HG02759 (cell line): ENCODE measurements around the gene SMOC1.

Experiments used
- ATAC-seq: cut with Tn5 transposase; IDR thresholded peaks from one replicate; pipeline ENCODE4 v1.9.1; 2021; ENCODE audit warnings: mild to moderate bottlenecking, moderate library complexity; ENCODE audit not compliant: unreplicated experiment

The SMOC1 gene

GRCh38 chr14:69973846-69974245 is 94.6 kb downstream of the SMOC1 start:
- ATAC-seq, result no peak

DNA sequence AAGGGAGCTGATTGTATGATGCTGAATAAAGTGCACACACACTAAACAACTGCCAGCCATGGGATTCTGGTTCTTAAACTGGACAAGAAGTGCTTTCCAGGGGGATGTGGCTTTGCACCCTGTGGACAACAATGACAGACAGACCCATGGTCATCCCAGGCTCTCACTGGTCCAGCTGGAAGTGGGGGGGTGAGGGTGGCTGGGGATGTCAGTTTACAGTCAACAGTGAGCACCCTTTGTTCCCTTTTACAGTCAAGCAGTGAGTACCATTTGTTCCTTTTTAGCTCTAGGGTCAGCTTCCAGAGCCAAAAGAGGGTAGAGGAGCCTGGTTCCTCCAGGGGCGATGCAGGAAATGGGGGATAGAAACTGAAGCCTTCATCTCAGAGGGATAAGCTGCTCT is 100.7 kb downstream of the SMOC1 start:
- ATAC-seq, result no peak

DNA sequence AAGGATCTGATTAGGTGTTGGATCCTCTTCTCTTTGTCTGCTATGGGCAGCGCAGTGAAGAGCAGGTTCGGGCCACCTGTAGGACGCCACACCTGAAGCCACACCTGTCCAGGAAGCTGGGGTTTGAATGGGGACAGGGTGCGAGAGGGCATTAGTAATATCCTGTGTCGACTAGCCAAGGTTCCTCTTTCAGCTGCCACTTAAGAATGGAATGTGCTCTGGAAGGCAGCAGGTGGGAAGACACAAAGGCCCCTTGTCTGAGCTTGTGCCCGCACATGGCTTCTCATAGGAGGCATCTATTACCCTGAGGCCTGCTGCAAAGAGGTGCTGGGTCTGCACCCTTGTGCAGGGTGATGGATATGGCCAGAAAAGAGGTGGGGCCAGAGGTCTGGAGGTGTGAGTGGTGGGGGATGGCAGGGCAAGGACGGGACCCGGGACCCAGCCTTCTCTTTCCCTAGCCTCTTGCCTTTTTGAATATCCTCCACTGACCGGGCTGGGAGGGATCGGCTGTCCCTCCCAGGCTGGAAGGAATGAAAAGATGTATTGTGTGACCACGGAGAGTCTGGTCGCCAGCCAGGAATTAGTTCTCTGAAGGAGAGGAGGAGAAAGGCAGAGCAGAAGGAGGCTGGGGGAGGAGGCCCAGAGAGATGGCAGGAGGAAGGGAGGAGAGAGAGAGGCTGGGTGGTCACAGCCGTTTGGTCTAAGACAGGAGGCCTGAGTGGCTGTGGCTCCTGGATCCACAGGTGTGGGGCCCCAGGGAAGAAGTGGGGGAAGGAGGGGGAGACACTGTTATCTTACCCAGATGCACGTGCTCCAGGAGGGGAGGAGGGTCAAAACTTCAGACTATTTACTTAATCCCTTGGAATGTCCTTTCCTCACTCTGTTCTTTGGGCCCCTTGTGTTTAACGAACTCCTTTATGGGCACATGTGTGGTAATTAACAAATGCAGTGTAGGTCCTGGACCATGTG is 101.5 kb downstream of the SMOC1 start:
- ATAC-seq, result no peak

DNA sequence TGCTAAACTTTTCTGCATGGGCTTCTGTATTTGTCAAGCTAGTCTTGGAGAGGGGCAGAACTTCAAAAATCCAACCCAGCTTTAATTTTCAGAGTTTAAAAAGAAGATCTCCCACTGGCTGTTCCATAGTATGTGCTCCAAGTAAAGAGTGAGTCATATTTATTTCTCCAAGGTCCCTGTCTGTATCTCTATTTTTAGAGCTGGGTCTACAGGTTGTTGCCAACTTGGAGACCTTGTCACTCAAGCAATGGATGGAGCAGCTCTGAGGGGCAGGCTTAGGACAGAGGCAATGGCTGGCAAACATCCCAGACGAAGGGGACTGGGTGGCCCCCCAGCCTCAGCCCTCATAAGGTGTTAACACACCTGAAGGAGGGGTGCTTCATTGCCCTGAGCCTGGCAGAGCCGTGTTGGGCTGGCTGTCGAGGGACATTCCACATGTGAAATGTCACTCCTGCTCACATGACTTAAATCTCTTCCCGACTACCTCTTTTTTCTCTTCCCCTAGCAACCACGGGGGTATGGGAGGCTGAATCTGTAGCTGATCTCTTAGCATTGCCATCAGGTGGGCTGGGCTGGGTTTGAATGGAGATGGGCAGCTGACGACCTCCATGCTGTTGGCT is 103.1 kb downstream of the SMOC1 start:
- no peak for ATAC-seq

- no peak for ATAC-seq
These were observed 103.7 kb downstream of the SMOC1 start for GRCh38 chr14:69982886-69983285.

- no peak for ATAC-seq
These were observed 104.1 kb downstream of the SMOC1 start for GRCh38 chr14:69983317-69983716.

GRCh38 chr14:69985463-69985862 is 106.2 kb downstream of the SMOC1 start:
- ATAC-seq, result no peak

DNA sequence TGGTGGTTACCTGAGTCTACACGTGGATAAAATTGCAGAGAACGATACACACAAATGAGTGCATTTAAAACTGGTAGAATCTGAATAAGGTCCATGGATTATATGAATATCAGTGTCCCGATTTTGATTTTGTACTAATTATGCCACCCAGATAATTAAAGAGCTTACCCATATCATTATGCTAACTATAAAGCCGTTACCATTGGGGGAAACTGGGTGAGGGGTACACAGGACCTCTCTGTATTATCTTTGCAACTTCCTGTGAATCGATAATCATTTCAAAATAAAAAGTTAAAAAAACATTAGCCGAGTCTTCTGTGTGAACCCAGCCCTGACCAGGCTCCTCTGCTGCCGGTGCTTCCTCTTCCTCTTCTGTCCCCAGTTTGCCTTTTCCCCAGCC is 107.1 kb downstream of the SMOC1 start:
- ATAC-seq, result no peak

- no peak for ATAC-seq
These were observed 108.3 kb downstream of the SMOC1 start for GRCh38 chr14:69987406-69988121.

GRCh38 chr14:69988979-69989378 is 109.8 kb downstream of the SMOC1 start:
- ATAC-seq, result no peak

GRCh38 chr14:69989622-69990021 is 110.4 kb downstream of the SMOC1 start:
- no peak for ATAC-seq

GRCh38 chr14:69990323-69990722 is 111.1 kb downstream of the SMOC1 start:
- no peak for ATAC-seq

DNA sequence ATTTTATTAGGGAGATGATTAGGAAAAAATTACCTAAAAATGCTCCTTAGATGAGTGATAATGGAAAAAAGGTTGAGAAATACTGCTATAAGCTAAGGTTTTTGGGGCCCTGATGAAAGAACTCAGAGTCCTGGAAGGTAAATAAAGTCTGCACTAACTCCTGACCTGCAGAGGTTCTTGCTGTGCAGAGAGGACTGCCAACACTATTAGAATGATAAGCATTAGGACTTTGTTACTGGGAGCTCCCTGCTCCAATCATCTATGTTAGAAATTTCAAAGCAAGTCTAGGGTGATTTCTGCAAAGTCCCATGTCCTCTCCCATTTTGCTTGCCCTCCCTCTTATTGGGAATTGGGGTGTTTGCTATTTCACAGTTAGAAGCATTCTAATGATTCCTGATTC is 112.2 kb downstream of the SMOC1 start:
- no peak for ATAC-seq

DNA sequence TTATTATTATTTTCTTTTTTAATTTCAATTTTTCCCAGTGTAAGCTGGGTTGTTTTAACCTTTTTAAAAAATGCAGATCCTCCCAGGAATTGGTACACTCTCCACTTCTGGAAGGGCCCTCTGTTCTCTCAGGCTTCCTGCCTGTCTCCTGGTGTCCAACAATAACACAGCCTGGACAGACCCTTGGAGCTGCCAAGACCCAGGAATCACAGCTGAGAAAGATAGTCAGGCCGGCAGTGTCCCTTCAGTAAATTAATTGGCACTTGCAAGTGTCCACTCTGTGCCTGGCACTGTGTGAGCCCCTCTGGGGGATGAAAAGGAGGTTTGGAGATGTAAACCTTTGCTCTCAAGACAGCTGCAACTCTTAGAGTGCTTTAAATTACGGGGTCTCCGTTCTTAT is 113.3 kb downstream of the SMOC1 start:
- no peak for ATAC-seq

DNA sequence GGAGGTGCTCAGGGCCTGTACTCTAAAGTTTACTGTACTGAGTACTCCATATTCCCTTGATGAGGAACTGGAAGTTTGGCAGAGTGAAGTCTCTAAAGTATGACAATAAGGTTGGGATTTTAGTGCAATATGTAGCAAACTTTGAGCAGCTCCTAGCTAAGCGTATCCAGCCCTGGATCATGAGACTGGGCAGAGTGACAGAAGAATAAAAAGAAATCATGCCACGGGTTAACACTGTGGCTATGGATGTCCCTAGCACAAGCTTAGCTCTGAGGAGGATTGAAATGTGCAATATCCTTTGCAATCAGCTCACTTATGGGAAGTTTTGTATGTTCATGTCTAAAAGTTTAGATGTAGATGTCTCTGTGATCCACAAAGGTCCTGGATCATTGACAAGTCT is 114.1 kb downstream of the SMOC1 start:
- no peak for ATAC-seq

DNA sequence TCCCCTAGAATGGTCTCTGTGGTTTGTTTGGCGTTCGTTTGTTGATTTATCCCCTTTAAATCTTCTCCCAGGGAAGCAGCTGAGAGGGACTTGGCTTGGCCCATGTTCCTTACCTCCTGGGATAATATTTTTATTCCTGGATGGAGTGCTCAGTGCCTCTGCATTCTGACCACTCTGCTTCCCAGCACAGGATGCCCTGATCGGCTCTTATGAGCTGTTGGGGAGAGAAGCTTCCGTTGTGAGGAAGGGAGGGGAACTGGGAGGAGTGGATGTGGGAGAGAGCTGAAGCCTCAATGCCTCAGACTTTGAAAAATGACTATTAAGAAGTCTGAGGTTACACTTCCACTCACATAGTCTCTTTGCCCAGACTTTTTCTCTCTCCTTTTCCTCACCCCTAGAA is 114.8 kb downstream of the SMOC1 start:
- ATAC-seq, result no peak

- no peak for ATAC-seq
These were observed 117.0 kb downstream of the SMOC1 start for GRCh38 chr14:69996216-69996615.

DNA sequence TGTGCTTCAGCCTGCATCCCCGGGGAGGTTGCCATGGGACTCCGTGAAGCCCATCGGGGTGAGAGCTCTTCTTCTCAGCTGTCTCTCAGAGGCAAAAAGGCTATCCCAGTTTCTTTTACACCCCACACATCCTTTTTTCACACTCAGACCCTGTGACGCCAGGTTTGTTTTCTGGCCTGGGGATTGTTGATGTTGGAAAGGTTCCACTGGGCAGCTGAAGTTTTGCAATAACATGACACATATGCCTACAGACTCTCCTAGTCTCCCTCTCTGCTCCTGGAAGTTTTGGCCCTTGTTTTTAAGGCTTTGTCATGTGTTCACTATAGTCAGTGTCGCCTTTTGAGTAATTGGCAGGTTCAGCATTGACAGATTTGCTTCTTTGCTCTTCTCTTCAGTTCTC is 118.6 kb downstream of the SMOC1 start:
- ATAC-seq, result no peak

- ATAC-seq, result no peak
These were observed 120.1 kb downstream of the SMOC1 start for GRCh38 chr14:69999261-69999674.

DNA sequence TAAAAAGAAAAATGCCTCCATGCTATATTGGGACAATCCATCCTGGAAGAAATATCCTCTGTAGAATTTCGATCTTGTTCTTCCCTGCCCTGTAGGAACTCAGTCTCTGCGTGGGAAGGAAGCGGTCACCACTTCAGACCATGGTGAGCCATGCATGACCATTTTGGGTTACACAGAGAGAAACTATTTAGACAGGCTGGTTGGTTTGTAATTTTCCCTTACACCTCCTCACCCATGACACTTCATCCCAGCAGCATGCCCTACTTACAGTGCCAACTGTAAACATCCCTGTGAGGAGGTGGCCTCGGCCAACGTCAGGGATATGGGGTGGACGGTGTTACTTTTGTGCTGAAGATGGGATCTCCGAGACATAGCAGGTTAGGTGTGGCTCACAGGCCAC is 121.4 kb downstream of the SMOC1 start:
- no peak for ATAC-seq

- no peak for ATAC-seq
These were observed 123.6 kb downstream of the SMOC1 start for GRCh38 chr14:70002589-70003346.
